HG02970 (cell line): ENCODE data around the gene STAC3.
A peak's percentile ranks its signal among the peaks of the same experiment; 100 is the strongest.
"Not testable (repeated sequence)": the region's sequence is repeated elsewhere in the genome, so short reads cannot be mapped to it uniquely, and the experiment has no call there.

Experiments
- ATAC-seq: cut with Tn5 transposase; IDR thresholded peaks from one replicate; pipeline ENCODE4 v1.9.1; 2021; ENCODE audit warnings: mild to moderate bottlenecking, moderate library complexity, moderate number of reproducible peaks; ENCODE audit not compliant: unreplicated experiment, low FRiP score

The STAC3 gene

GRCh38 chr12:57250956-57251355, at the start of gene STAC3:
Gene STAC3, minus strand, starts transcription at chr12:57251187. Its CDS starts 1,551 bp downstream, at chr12:57249636.
- ATAC-seq, result no peak

- no peak for ATAC-seq
Measured at GRCh38 chr12:57299514-57300016, 48.6 kb upstream of the STAC3 start.

GRCh38 chr12:57296291-57296690, 45.3 kb upstream of the STAC3 start:
- ATAC-seq, result no peak

- ATAC-seq, result not testable (repeated sequence)
Measured at GRCh38 chr12:57282073-57282472, 31.1 kb upstream of the STAC3 start.

GRCh38 chr12:57280211-57281062, 29.4 kb upstream of the STAC3 start:
- peak; percentile 69 for ATAC-seq

GRCh38 chr12:57278465-57279381, 27.7 kb upstream of the STAC3 start:
- no peak for ATAC-seq

GRCh38 chr12:57276935-57277563, 26.1 kb upstream of the STAC3 start:
- no peak for ATAC-seq

GRCh38 chr12:57276233-57276632, 25.2 kb upstream of the STAC3 start:
- ATAC-seq, result not testable (repeated sequence)

GRCh38 chr12:57273516-57273915, 22.5 kb upstream of the STAC3 start:
- no peak for ATAC-seq

- no peak for ATAC-seq
Measured at GRCh38 chr12:57272337-57273151, 21.6 kb upstream of the STAC3 start.

- ATAC-seq, result no peak
Measured at GRCh38 chr12:57270966-57271470, 20.0 kb upstream of the STAC3 start.

- no peak for ATAC-seq
Measured at GRCh38 chr12:57268264-57268663, 17.3 kb upstream of the STAC3 start.

GRCh38 chr12:57266681-57267080, 15.7 kb upstream of the STAC3 start:
- ATAC-seq, result no peak

GRCh38 chr12:57263096-57263495, 12.1 kb upstream of the STAC3 start:
- ATAC-seq, result no peak

- no peak for ATAC-seq
Measured at GRCh38 chr12:57262126-57262822, 11.3 kb upstream of the STAC3 start.

GRCh38 chr12:57261428-57261865, 10.5 kb upstream of the STAC3 start:
- ATAC-seq, result no peak

GRCh38 chr12:57260366-57260765, 9.4 kb upstream of the STAC3 start:
- no peak for ATAC-seq

- ATAC-seq, result no peak
Measured at GRCh38 chr12:57258977-57259970, 8.3 kb upstream of the STAC3 start.
